Hematopoietic multipotent progenitor cell treated with erythropoietin and hydrocortisone succinate and interleukin-3 and kit ligand, for 15 days (in vitro differentiated cells): Measurements from ENCODE around the gene FCRL5.
"Not testable (repeated sequence)": the region's sequence is repeated elsewhere in the genome, so short reads cannot be mapped to it uniquely, and the experiment has no call there.

ENCODE experiments used
- DNase-seq: peaks from one replicate; pipeline ENCODE4 v3.0.0-alpha.2; 2015; ENCODE audit warnings: low spot score

Gene FCRL5

DNA sequence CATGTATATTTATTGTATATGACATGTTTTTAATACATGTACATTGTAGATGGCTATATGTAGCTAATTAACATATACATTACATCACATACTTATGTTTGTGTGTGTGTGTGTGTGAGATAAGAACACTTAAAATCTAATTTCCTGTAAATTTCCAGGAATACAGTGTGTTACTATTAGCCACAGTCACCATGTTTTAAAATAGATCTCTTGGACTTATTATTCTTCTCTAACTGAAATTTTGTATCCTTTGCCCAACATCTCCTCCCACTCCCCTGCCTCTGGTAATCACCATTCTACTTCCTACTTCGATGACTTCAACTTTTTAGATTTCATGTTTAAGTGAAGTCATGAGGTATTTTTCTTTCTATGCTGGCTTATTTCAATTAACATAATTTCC lies 64.8 kb downstream of the FCRL5 start:
- DNase-seq, result peak; percentile 79

GRCh38 chr1:157487096-157487495 lies 65.2 kb downstream of the FCRL5 start:
- DNase-seq, result peak; percentile 71

DNA sequence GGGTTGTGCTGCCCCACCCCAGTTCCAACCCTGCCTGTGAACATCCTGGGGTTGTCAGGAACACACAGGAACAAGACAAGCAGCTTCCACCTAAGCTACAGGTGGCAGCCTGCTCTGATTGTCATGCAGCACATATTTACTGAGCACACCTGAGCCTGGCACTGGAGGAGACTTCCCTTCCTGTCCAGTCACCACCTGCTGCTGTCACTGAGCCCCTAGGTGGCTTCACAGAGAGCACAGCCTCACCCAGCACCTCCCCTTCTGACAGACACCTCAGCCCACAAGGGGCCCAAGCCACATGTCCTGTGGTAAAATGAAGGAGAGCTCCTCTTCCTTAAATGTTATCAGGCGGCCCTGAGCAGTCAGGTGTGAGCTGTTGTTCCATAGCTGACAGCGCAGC lies 65.9 kb downstream of the FCRL5 start:
- not testable (repeated sequence) for DNase-seq

DNA sequence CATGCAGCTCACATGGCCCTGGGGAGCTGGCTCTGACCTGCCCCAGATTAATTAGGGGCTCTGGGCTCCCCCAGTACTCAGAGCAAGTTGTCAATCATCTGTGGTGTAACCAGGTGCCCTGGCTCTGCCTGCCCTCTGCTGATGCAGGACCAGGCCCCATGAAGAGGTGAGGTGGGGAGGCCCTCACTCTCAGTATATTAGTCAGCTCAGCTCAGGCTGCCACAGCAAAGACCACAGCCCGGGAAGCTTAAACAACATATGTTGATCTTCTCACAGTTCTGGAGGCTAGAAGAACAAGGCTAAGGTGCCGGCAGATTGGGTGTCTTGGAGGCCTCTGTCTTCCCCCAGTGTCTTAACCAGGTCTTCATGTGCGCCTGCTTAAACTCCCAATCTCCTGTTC lies 66.5 kb downstream of the FCRL5 start:
- DNase-seq, result no peak

GRCh38 chr1:157484573-157484972 lies 67.7 kb downstream of the FCRL5 start:
- DNase-seq, result no peak

GRCh38 chr1:157483635-157484034 lies 68.7 kb downstream of the FCRL5 start:
- no peak for DNase-seq

- DNase-seq, result no peak
Observed at GRCh38 chr1:157482717-157483116, 69.6 kb downstream of the FCRL5 start.

DNA sequence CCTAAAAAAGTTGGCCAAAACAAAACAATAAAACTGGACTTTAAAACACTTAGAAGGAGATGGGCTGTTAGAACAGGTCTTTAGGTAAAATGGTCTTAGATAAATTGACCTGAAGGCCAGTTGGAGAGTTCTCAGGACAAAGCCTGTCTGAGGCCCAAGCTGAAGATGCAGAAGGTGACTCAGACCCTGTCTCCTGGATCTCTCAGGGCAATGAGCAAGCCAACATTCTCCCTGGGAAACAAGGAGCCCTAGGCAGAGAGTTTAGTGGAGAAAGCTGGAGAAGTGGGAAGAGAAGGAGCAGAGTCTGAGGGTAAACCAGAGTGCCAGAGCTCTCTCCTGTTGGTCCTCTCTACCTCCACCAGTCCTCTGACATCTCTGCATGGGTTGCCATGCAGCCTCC lies 70.1 kb downstream of the FCRL5 start:
- DNase-seq, result no peak

- DNase-seq, result no peak
Observed at GRCh38 chr1:157478030-157478429, 74.3 kb downstream of the FCRL5 start.

GRCh38 chr1:157477419-157477818 lies 74.9 kb downstream of the FCRL5 start:
- no peak for DNase-seq

DNA sequence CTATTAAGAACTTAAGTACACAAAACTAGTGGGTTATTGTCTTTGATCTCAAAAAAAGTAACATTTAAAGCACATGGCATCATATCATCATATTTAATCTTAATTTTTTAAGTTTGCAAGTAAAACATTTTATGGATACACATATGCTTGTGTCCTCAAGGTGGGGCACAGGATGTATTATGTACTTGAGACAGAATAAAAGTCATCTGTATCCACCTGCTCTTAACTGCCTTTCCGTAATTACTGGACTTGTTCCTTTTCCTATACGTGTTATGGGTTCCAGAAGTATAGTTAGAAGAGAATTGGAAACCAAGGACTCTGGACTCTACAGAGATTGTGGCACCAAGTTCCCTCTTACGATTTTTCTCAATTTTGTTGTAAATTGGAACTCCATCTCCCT lies 79.4 kb downstream of the FCRL5 start:
- no peak for DNase-seq

- DNase-seq, result no peak
Observed at GRCh38 chr1:157472056-157472701, 80.1 kb downstream of the FCRL5 start.

- DNase-seq, result no peak
Observed at GRCh38 chr1:157471531-157471930, 80.8 kb downstream of the FCRL5 start.

- no peak for DNase-seq
Observed at GRCh38 chr1:157469752-157470675, 82.3 kb downstream of the FCRL5 start.

DNA sequence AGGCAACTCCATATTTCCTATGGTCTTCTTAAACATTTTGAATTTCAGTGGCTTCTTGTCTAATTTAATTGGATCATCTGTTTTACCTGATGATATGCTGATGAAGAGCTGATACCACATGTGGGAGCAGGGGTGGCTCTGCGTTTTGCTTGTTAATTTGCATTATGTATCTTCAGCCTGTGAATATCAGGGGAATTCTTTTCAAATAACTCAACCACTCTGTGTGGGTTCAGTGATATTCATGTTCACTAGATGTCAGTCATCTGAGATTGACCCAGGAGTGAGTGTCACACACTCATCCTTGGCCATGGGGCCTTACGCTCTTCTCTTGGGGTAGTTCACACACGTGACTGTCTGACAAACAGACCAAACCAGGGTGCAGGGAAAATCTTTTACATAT lies 83.0 kb downstream of the FCRL5 start:
- no peak for DNase-seq

- no peak for DNase-seq
Observed at GRCh38 chr1:157466011-157466410, 86.3 kb downstream of the FCRL5 start.
